ENCODE measurements around the gene OSBPL2.

DNA sequence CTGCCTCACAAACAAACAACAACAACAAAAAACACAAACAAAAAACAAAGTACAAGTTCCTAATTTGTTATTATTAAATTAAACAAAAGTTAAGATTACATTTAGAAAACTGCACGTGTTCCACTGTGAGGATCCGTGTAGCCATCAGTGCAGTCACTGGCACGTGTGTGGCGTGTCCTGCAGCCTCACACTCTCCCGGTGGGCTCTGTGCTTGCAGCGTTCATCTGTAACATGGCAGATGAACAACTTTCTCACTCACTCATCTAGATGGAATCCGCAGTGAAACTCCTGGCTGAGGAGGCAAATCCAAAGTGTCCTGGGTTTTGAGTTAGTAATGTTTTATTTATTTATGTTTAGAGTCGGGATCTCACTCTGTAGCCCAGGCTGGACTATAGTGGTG lies 51.6 kb downstream of the OSBPL2 start:
- no peak for TF ChIP-seq POLR2A (IDR thresholded peaks at IDR 0.05)
- TF ChIP-seq, protein P1, sequence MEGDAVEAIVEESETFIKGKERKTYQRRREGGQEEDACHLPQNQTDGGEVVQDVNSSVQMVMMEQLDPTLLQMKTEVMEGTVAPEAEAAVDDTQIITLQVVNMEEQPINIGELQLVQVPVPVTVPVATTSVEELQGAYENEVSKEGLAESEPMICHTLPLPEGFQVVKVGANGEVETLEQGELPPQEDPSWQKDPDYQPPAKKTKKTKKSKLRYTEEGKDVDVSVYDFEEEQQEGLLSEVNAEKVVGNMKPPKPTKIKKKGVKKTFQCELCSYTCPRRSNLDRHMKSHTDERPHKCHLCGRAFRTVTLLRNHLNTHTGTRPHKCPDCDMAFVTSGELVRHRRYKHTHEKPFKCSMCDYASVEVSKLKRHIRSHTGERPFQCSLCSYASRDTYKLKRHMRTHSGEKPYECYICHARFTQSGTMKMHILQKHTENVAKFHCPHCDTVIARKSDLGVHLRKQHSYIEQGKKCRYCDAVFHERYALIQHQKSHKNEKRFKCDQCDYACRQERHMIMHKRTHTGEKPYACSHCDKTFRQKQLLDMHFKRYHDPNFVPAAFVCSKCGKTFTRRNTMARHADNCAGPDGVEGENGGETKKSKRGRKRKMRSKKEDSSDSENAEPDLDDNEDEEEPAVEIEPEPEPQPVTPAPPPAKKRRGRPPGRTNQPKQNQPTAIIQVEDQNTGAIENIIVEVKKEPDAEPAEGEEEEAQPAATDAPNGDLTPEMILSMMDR (IDR thresholded peaks at IDR 0.05), result no peak

Measured in esophagus squamous epithelium (tissue), 4 donors.